CD4-positive, alpha-beta T cell treated with Interferon alpha-2 for 1 hour (primary cell): ENCODE data around the gene LBX2.

Experiments
- DNase-seq, 2 donors: peaks; one replicate each; pipeline ENCODE4 v3.0.0-alpha.2; 2020 to 2022

The LBX2 gene

DNA sequence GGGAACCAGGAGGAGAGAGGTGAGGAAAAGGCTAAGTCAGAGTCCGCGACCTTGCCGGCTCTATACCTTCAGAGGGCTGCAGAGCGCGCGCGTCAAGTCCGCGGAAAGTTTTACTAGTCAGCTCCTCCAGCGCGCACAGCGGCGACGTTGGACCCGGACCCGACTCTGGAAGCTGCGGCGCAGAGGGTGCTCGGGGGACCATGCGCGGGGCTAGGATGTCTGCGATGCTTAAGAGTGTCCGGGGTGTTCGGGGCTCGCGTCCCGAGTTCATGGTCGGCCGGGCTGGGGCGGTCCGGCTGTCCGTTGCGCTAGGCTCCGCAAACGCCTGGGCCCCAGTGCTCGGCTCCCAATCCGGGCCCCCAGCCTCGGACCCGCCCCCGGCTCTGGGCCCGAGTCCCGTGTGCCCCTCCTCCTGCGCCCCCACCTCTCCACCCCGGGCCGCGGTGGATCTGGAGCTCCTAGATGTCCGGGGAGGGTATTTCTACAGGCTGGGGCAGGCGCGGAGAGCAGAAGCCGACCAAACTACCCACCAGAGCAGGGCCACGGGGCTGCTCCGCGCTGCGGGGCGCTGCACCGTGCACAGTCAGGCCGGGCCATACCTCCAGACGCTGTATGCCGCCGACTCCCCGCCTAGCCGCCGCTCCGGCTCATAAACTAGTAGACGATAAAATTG lies at the start of gene LBX2:
LBX2 (minus strand) TSS at position 337 of the 673 bp plus-strand sequence; CDS start at position 271, 66 bp downstream.
- no peak for DNase-seq

DNA sequence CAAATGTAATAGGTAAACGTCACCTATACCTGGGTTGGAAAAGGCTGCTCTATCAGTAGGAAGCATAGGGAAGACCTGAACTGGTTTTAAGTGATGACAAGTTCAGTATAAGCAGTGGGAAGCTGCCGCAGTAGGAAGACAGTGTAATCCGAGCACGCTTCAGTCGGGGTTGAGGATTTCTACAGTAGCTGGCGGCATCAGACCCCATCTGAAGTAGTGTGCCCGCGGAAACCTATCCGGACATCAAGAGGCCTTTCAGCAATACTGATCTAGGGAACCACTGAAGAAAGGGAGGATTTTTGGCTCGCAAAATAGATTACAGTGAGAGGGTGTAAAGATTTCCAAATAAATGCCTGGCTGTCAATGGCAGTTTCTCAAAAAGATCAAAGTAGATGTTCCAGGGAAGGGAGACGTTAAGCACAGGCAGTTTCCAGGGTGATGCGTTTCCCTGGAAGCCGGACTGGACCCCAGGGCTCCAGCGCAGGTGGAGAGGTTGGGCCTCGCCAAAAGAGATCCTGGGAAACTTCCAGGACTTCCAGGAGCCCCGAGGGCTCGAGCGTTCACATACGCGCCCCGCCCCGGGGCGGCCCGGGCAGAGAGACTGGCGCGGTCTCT lies 49.0 kb upstream of the LBX2 start:
- no peak for DNase-seq

- no peak for DNase-seq
Observed at GRCh38 chr2:74546004-74546403, 46.6 kb upstream of the LBX2 start.

- DNase-seq = peak in 1 of 2 donors; percentile 26
Observed at GRCh38 chr2:74544634-74545033, 45.2 kb upstream of the LBX2 start.

GRCh38 chr2:74542978-74543377 lies 43.6 kb upstream of the LBX2 start:
- no peak for DNase-seq

- DNase-seq = no peak
Observed at GRCh38 chr2:74540291-74540690, 40.9 kb upstream of the LBX2 start.

GRCh38 chr2:74538881-74539339 lies 39.5 kb upstream of the LBX2 start:
- DNase-seq = no peak

- no peak for DNase-seq
Observed at GRCh38 chr2:74537140-74537539, 37.7 kb upstream of the LBX2 start.

DNA sequence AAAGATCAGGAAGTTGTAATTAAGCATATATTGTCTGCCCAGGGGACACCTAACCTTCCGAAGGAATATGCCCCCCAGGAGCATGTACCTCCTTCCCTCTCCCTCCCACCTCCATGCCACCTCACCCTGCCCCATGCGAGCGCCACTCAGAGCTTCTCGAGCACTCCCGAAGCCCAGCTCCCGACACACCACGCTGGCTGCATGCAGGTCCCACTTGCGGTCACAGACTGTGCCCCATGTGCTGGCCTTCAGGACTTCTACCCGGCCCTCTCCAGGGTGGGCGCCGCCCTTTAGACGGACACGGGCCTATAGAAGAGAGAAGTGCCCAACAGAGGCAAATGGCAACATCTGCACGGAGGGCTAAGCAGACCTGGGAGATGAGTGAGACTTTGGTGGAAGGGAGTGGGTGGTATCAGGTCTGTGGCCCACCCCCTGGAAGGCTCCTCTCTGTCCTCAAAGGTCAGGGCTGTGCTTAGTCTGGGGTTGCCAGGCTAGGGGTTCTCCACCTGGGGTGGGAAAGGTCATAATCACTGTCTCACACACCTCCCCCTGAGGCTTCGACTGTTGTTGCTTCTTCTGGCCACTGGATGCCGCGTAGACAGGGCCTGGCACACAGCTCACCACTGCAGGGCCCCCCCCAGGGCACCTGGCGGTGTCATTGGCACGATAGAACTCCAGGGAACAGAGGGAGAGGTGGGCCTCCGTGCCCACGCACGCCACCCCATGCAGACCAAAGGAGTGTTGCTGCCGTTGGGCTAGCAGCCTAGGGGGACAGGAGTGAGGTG lies 37.0 kb upstream of the LBX2 start:
- DNase-seq = no peak

DNA sequence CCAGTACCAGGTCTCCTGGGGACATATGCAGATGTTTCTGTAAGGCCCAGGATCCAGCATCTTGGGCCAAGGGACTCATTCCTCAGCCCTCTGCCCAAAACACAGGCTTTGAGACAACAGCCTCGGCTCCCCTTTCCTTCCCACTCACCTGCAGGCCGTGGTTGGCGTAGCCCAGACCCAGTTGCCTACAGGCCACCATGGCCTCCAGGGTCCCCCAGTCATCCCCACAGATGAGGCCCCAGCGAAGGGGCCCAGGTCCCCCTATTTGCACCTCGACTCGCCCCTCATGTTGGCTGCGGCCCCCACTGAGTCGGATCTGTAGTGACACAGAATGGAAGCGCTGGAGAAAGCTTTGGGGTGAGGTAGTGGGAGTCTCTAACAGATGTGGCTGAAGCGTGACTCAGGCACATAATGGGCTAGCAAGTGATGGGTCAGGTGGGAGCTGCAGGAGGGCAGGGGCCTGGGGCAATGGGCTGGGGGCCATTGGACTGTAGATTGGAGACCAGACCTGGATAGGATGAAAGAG lies 36.1 kb upstream of the LBX2 start:
- no peak for DNase-seq

- DNase-seq = no peak
Observed at GRCh38 chr2:74534411-74534810, 35.0 kb upstream of the LBX2 start.

DNA sequence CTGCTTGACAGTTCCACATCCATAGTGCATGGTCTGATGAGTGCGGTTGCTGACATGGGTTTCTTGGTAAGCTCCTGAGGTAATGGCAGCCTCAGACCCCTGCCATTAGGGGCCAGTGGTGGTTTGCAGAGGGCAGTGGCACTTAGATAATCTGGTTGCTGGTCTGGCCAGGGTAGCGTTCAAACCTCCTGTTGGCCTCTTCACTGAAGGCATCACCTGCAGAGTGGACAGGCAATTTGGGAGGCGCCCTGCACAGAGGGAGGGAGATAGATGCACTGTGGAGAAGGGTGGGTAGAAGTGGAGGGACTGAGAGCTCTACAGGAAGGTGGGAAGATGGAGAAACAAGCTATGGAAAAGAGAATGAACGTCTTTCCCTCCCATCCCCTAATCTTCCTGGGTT lies 34.1 kb upstream of the LBX2 start:
- DNase-seq = no peak

DNA sequence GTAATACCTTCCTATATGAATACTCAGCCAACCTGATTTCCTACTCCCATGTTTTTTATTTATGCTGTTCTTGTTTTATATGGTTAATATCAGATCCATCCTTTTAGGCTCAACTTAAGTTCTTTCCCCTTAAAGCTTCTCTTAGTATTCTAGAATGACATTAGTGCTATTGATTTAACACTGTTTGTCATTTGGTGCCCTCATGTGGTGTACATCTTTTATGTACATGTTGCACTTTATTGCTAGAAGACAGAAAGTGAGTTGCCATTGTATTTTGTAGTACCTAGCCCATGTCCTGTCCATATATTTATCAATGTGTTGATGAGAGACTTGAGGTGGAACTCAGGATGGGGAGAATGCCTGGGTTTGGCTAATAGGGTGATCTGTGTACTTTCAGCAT lies 32.8 kb upstream of the LBX2 start:
- DNase-seq = peak in 1 of 2 donors; percentile 68

GRCh38 chr2:74531666-74532065 lies 32.3 kb upstream of the LBX2 start:
- no peak for DNase-seq

DNA sequence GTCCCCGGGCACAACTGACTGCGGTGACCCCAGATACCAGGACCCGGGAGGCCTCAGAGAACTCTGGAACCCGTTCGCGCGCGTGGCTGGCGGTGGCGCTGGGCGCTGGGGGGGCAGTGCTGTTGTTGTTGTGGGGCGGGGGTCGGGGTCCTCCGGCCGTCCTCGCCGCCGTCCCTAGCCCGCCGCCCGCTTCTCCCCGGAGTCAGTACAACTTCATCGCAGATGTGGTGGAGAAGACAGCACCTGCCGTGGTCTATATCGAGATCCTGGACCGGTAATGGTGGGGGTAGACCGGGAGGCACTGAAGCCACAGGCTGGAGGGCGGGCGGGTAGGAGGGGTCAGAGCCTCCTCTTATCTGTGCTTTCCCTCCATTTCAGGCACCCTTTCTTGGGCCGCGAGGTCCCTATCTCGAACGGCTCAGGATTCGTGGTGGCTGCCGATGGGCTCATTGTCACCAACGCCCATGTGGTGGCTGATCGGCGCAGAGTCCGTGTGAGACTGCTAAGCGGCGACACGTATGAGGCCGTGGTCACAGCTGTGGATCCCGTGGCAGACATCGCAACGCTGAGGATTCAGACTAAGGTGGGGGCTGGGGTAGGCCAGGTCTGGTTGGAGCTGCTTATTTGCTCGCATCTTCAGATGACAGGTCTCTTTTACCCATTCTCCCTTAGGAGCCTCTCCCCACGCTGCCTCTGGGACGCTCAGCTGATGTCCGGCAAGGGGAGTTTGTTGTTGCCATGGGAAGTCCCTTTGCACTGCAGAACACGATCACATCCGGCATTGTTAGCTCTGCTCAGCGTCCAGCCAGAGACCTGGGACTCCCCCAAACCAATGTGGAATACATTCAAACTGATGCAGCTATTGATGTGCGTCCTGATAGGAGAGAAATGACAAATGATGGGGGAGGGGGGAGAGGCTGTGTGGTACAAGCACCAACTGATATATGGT lies 31.1 kb upstream of the LBX2 start:
- DNase-seq = peak; percentile 54 to 64

- DNase-seq = peak; percentile 91 to 94
Observed at GRCh38 chr2:74529357-74530238, 30.2 kb upstream of the LBX2 start, which contains the start of the genes AUP1 and HTRA2. Gene AUP1, minus strand, starts transcription at chr2:74529706. Its CDS starts 77 bp downstream, at chr2:74529629. Gene HTRA2, plus strand, starts transcription at chr2:74529933. Its CDS starts 74 bp downstream, at chr2:74530007.

- peak in 1 of 2 donors; percentile 38 for DNase-seq
Observed at GRCh38 chr2:74528600-74529356, 29.4 kb upstream of the LBX2 start.

DNA sequence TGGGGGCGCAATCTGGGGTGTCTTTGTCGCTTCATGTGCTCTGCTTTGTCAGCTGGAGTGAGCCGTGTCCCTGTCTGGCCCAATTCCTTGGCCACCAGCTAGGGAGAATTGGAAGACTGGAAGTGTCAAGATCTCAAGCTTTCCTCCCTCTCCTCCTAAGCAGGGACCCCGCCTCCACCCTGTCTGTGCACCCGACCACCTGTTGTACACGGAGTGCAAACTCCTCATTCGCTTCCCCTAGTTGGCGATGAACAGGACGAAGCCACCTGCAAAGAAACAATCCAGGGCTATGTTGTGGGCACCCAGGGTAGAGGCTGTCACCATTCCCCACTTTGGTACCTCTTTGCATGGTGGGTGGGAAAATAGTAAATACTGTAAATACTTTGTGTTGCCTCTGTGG lies 28.3 kb upstream of the LBX2 start:
- DNase-seq = no peak

GRCh38 chr2:74526649-74527230 lies 27.3 kb upstream of the LBX2 start:
- no peak for DNase-seq
